Gastroesophageal sphincter (tissue), 3 donors: ENCODE measurements around the gene ERRFI1.

ENCODE experiments used
- CTCF ChIP-seq, 4 experiments: fragments of 200-600 bp in 2 of 4; fragments of 450-650 bp in 2 of 4; sonication (generic) in 1 of 4; IDR thresholded peaks; one replicate each; pipeline ENCODE4 v1.5.1; 2017 to 2019; ENCODE audit warnings: antibody characterized with exemption in 4 of 4, mild to moderate bottlenecking in 2 of 4, moderate library complexity in 2 of 4
- EP300 ChIP-seq: sonication (generic); formaldehyde crosslinking; IDR thresholded peaks from one replicate; pipeline ENCODE4 v1.6.1; 2017; ENCODE audit warnings: antibody characterized with exemption, mild to moderate bottlenecking
- POLR2AphosphoS5 ChIP-seq: sonication (generic); formaldehyde crosslinking; IDR thresholded peaks from one replicate; pipeline ENCODE4 v1.6.1; 2017; ENCODE audit warnings: antibody characterized with exemption

- TF ChIP-seq CTCF (IDR thresholded peaks at IDR 0.05) (no peak), POLR2AphosphoS5 (no peak), EP300 (no peak)
Observed at GRCh38 chr1:8012955-8013354, 13.2 kb downstream of the ERRFI1 start.
